ENCODE data around the gene SPC25. TPM values are rescaled to one million over a fixed set of nuclear protein-coding genes. Genes with fewer than 3 reads are reported as not detected.

Gene SPC25
- polyA plus RNA-seq, 5 donors, result 10.3 to 32.6 (median 21.0) TPM

DNA sequence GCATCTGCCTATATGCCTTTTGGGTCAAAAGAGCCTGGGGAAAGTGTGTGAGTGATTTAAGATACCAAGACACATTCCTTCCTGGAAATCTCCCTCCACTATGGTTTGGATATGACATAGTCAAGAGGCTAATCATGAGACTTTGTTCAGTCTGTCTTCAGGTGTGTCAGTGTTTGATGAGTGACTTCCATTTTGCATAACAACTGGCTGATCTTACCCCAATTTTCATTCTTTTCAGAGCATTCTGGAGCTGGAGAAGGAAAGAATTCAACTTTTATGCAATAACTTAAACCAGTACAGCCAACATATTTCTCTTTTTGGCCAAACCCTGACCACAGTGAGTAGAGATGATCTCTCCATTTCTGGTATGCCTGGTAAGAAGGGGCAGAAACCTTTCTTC lies 39.4 kb downstream of the SPC25 start:
- no peak for DNase-seq

DNA sequence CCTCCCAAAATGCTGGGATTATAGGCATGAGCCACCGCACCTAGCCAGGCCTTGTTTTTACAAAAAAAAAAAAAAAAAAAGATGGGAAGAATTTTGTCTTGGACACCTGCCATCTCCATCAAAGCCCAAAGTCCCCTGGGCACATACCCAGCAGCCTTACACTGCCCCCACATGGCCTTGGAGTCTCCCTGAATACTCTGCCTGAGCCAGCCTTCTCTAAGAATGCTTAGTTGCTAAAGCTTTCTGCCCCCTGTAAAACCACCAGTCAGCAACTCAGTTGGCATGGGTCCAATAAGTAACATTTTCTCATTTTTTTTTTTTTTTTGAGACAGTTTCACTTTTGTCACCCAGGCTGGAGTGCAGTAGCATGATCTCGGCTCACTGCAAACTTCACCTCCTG lies 40.6 kb downstream of the SPC25 start:
- peak; percentile 21 to 35 for DNase-seq

DNA sequence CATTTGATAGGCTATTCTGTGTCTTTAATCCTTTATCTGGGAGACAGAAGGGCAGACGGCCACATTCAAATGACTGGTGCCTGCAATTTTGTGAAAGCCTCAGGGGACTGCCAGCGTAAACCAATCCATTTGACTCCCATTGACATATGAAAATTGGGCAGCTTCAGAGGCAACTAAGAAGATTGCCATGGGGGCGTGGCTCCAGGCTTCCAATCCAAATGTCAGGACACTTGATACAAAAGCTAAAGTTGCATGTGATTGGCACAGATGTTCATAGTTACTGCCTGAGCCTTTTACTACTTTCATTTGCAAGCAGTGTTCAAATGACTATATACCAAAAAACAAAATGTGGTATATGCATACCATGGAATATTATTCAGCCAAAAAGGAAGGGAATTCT lies 42.0 kb downstream of the SPC25 start:
- DNase-seq, result no peak

DNA sequence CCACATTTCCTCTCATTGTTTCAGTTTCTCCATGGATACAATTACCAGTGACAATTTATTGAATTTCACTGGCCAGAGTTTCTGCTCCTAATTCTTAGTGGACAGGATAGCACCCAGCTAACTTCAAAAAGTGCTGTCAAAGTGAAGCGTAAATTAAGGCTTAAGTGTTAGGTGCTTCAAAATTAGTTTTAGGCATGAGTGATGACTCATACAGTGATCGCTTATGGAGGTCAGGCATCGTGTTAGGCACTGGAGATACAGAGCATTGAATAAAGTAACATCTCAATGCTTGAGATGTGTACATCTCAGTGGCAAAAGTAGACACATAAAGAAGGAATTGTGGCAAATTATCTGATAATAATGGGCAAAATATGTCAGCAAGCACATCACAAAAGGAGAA lies 47.0 kb downstream of the SPC25 start:
- no peak for DNase-seq

DNA sequence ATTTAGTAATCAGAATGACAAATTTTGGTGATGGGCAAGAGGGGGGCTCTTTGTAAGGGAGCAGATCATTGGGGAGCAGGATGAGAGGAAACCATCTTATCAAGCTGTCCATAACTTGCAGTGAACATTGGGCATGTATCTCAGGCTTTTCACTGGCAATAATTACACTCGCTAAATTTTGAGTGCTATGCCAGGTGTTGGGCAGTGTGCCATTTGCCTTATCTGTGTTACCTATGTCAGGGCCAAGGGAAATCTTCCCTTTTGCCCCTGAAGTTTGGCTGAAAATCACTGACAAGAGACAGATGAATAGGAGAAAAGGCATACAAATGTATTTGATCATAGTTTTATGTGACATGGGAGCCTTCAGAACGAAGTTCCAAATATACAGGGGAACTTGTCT lies 48.8 kb downstream of the SPC25 start:
- DNase-seq, result no peak

DNA sequence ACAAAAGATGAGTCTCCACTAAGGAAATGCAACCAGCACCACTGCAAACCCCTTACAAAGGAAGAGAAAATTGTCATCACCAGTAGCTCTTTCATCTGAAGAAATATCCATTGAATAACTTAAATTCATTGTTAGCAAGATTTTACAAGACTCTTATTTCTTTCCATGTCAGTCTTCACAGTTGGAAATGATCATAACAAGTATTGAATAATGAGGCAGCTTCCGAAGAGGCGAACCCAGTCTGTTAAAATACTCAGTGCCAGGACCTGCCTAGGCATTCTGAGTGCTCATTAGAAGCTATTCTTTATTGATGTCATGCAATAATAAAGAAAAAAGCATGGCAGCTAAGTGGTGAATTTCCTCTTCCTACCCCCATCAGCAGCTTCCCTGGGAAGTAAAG lies 54.3 kb downstream of the SPC25 start:
- no peak for DNase-seq

DNA sequence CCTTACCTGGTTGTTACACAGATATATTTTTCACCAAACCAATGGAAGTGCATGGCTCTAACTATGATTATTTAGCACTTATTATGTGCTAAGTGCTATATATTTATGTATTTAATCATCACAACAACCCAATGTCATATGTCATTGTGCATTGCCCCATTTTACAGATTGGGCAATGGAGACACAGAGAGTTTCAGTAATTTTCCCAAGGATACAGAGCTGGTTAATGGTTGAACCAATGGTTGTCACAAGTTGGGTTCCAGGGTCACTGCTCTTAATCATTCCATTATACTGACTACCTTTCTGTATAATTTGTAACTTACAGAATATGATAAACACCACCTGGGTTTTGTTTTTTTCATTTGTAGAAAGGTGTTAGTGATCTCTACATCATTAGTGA lies 58.6 kb downstream of the SPC25 start:
- no peak for DNase-seq

DNA sequence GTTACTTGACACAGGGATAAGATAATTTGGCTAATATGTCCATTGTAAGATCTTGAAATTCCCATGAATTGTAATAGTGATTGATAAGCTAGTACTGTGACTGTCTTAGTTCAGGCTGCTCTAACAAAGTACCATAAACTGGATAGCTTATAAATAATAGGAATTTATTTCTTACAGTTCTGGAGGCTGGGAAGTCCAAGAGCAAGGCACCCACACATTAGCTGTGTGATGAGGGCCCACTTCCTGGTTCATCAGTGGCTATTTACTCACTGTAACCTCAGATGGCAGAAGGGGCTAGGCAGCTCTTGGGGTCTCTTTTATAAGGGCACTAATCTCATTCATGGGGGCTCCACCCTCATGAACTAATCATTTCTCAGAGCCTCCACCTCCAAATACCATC lies 59.3 kb downstream of the SPC25 start:
- DNase-seq, result no peak

DNA sequence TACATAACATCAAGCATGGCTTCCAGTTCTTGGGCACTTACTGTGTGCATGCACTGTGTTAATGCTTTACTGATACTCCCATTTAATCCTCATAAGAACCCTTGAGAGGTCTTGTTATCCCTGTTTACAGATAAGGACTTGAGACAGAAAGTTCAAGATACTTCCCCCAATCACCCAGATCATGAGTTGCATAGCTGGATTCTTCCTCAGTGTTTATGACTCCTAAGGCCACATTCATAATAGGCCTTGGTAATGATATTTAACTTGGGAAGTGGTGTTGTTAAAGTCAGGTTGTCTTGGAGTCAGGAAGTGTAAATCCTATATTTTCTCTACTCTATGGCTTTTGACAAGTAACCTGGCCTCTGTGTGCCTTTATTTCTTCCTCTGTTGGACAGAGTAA lies 65.1 kb downstream of the SPC25 start:
- no peak for DNase-seq

DNA sequence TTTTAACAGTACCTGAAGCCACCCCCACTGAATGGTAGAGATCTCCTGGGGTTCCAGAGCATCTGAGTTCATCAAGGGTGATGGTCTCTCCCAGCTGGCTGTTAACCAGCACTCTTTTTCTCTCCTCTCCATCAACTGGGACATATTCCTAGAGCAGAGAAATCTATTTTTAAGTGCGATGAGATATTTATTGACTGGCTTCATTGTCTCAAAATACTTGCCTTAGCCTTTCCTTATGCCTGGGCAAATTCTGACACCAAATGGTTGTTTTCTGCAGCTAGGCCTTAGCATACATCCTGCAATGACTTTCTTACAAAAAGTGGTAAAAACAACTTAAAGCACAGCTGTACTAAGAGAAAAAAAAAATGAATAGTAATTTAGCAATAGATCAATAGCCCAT lies 68.2 kb downstream of the SPC25 start:
- no peak for DNase-seq

DNA sequence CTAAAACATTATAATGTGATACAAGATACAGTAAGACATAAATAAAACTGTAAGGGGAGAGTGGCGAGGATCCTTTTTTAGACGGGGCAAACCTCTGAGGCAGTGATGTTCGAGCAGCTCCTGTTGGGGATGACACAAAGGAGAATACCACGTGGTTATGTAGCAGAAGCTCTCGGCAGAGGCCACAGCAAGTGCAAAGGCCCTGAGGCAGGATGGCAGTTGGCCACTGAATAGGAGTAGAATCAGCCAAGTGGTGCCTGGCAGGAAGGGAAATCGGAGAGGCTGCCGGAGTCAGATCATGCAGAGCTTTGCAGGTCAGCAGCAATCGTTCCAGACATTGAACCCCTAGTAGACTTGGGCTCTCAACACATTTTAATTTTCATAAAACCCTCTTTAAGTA lies 68.7 kb downstream of the SPC25 start:
- DNase-seq, result no peak

Other genes with a start within 250 kb of the SPC25 start
- 10 to 100 TPM; 32.6 to 54.7 (median 39.0) TPM for gene NOSTRIN, start 87.8 kb downstream of the SPC25 start, polyA plus RNA-seq (ENCODE audit: insufficient read depth in 1 of 5, insufficient read length in 5 of 5, low replicate concordance in 1 of 5)
- gene G6PC2, start 10.9 kb upstream of the SPC25 start, polyA plus RNA-seq (ENCODE audit: insufficient read depth in 1 of 5, insufficient read length in 5 of 5, low replicate concordance in 1 of 5), result under 1 TPM in 2 of 5 donors, not detected in 3; 0.09 to 0.19 TPM
- under 1 TPM in 3 of 5 donors, not detected in 2; 0.03 to 0.21 (median 0.14) TPM for gene ABCB11, start 140.9 kb upstream of the SPC25 start, polyA plus RNA-seq (ENCODE audit: insufficient read depth in 1 of 5, insufficient read length in 5 of 5, low replicate concordance in 1 of 5)
- gene DHRS9, start 179.1 kb upstream of the SPC25 start, polyA plus RNA-seq (ENCODE audit: insufficient read depth in 1 of 5, insufficient read length in 5 of 5, low replicate concordance in 1 of 5), result under 1 TPM; 0.28 to 0.97 (median 0.53) TPM